Measurements from ENCODE around the gene RNF186. TPM values are rescaled to one million over a fixed set of nuclear protein-coding genes. Genes with fewer than 3 reads are reported as not detected.

Gene RNF186
- total and polyA plus RNA-seq, 12 donors: not detected

GRCh38 chr1:19769211-19769932 is 45.7 kb downstream of the RNF186 start:
- Histone ChIP-seq H3K9me3 (no peaks in the 10 kb centered on the region), H3K4me1 (peaks cover 0 to 9% (median 0%) of the 10 kb centered on the region in 9 donors), H3K27me3 (no peaks in the 10 kb centered on the region), H3K27ac (no peak overlapping the region), H3K4me3 (no peak overlapping the region), H3K36me3 (peaks cover 0 to 74% (median 3%) of the 10 kb centered on the region in 9 donors)
- TF ChIP-seq, protein P1, sequence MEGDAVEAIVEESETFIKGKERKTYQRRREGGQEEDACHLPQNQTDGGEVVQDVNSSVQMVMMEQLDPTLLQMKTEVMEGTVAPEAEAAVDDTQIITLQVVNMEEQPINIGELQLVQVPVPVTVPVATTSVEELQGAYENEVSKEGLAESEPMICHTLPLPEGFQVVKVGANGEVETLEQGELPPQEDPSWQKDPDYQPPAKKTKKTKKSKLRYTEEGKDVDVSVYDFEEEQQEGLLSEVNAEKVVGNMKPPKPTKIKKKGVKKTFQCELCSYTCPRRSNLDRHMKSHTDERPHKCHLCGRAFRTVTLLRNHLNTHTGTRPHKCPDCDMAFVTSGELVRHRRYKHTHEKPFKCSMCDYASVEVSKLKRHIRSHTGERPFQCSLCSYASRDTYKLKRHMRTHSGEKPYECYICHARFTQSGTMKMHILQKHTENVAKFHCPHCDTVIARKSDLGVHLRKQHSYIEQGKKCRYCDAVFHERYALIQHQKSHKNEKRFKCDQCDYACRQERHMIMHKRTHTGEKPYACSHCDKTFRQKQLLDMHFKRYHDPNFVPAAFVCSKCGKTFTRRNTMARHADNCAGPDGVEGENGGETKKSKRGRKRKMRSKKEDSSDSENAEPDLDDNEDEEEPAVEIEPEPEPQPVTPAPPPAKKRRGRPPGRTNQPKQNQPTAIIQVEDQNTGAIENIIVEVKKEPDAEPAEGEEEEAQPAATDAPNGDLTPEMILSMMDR (IDR thresholded peaks at IDR 0.05): no peak
- WGBS, 2 donors: 84 to 88% methylated on average over 10 of the region's 10 CpGs
- intact Hi-C loops (cut with DNase I): no loop called here
- ATAC-seq (no peak), DNase-seq (no peak)

- Histone ChIP-seq H3K4me1 (peaks cover 0 to 9% (median 0%) of the 10 kb centered on the region in 9 donors), H3K27me3 (no peaks in the 10 kb centered on the region), H3K4me3 (no peak overlapping the region), H3K36me3 (peaks cover 0 to 71% (median 3%) of the 10 kb centered on the region in 9 donors), H3K9me3 (no peaks in the 10 kb centered on the region), H3K27ac (no peak overlapping the region)
- WGBS, 2 donors: 83 to 88% methylated on average over 18 of the region's 18 CpGs
- DNase-seq: no peak
- ATAC-seq: no peak
- TF ChIP-seq, protein P1 (IDR thresholded peaks at IDR 0.05): no peak
- intact Hi-C loops (cut with DNase I): no loop called here
Measured at GRCh38 chr1:19768353-19769210, 46.5 kb downstream of the RNF186 start.

- WGBS, 2 donors: 73 to 83% methylated on average over 10 of the region's 10 CpGs
- intact Hi-C loops (cut with DNase I): no loop called here
Measured at GRCh38 chr1:19765623-19766022, 49.5 kb downstream of the RNF186 start.

GRCh38 chr1:19764848-19765247 is 50.2 kb downstream of the RNF186 start:
- intact Hi-C loops (cut with DNase I): no loop called here
- ATAC-seq (no peak), DNase-seq (no peak)
- Histone ChIP-seq H3K27ac (no peak overlapping the region), H3K36me3 (peaks cover 0 to 35% (median 0%) of the 10 kb centered on the region in 9 donors), H3K27me3 (no peaks in the 10 kb centered on the region), H3K4me3 (no peak overlapping the region), H3K9me3 (no peaks in the 10 kb centered on the region), H3K4me1 (peaks cover 0 to 9% (median 0%) of the 10 kb centered on the region in 9 donors)
- TF ChIP-seq, protein P1 (IDR thresholded peaks at IDR 0.05): no peak
- WGBS, 2 donors: 91 to 92% methylated on average over 5 of the region's 5 CpGs

More at GRCh38 chr1:19765623-19766022, 49.5 kb downstream of the RNF186 start:
- H3K27me3 ChIP-seq: no peaks in the 10 kb centered on the region
- TF ChIP-seq, protein P1 (IDR thresholded peaks at IDR 0.05): no peak
- peaks cover 0 to 42% (median 0%) of the 10 kb centered on the region in 9 donors for H3K36me3 ChIP-seq
- no peak for ATAC-seq
- no peak overlapping the region for H3K27ac ChIP-seq
- H3K9me3 ChIP-seq: no peaks in the 10 kb centered on the region
- H3K4me1 ChIP-seq: peaks cover 0 to 9% (median 0%) of the 10 kb centered on the region in 9 donors
- no peak overlapping the region for H3K4me3 ChIP-seq
- no peak for DNase-seq

All from heart right ventricle (tissue), 16 donors.